Keratinocyte (primary cell): ENCODE results near the gene TCERG1L. TPM values are rescaled to one million over a fixed set of nuclear protein-coding genes. Genes with fewer than 3 reads are reported as not detected.

Experiments used
- DNase-seq: peaks from one replicate; pipeline ENCODE4 v3.0.0-alpha.2; 2011; ENCODE audit warnings: low read depth, missing footprints, low spot score
- FAIRE-seq: peaks from 2 replicates; lab custom pipeline; 2011; peaks lifted over from hg19 to GRCh38; lab: Jason Lieb, UNC
- H2AFZ ChIP-seq: 2 replicates; pipeline ENCODE4 v1.6.0; 2012; ENCODE audit warnings: low read length, control low read depth, inconsistent platforms; ENCODE audit not compliant: control insufficient read depth
- H3K27ac ChIP-seq: 2 replicates; pipeline ENCODE4 v1.5.1; 2011; ENCODE audit warnings: low read length; ENCODE audit not compliant: control insufficient read depth, insufficient read depth
- H3K27me3 ChIP-seq: 3 replicates; pipeline ENCODE4 v1.6.0; 2011; ENCODE audit warnings: low read length; ENCODE audit not compliant: control insufficient read depth, insufficient read depth; ENCODE audit errors: extremely low read depth
- H3K36me3 ChIP-seq, 2 experiments: 2 replicates in 1 of 2; 3 replicates in 1 of 2; pipeline ENCODE4 v1.5.1; 2011; ENCODE audit warnings: low read length in 2 of 2, mild to moderate bottlenecking in 1 of 2; ENCODE audit not compliant: control insufficient read depth in 2 of 2, insufficient read depth in 2 of 2; ENCODE audit errors: extremely low read depth in 1 of 2
- H3K4me1 ChIP-seq: 3 replicates; pipeline ENCODE4 v1.5.1; 2011; ENCODE audit warnings: low read length; ENCODE audit not compliant: control insufficient read depth, insufficient read depth; ENCODE audit errors: extremely low read depth
- H3K4me2 ChIP-seq: 3 replicates; pipeline ENCODE4 v1.6.0; 2011; ENCODE audit warnings: low read depth, low read length; ENCODE audit not compliant: control insufficient read depth, insufficient read depth; ENCODE audit errors: extremely low read depth
- H3K4me3 ChIP-seq, 3 experiments: fragments of 200-600 bp in 1 of 3; sonication (generic) in 1 of 3; 2 replicates in 2 of 3; 3 replicates in 1 of 3; pipeline ENCODE4 v1.5.1; 2011 to 2016; ENCODE audit warnings: low read length in 3 of 3, mild to moderate bottlenecking in 3 of 3, control low read depth in 2 of 3, inconsistent platforms in 1 of 3, low read depth in 1 of 3, mixed read lengths in 1 of 3, mixed run types in 1 of 3, moderate library complexity in 1 of 3; ENCODE audit not compliant: control insufficient read depth in 2 of 3, insufficient read depth in 2 of 3; ENCODE audit errors: extremely low read depth in 1 of 3
- H3K79me2 ChIP-seq: 2 replicates; pipeline ENCODE4 v1.6.0; 2012; ENCODE audit warnings: low read length; ENCODE audit not compliant: control insufficient read depth, insufficient read depth
- H3K9ac ChIP-seq: 3 replicates; pipeline ENCODE4 v1.6.0; 2011; ENCODE audit warnings: low read length; ENCODE audit not compliant: control insufficient read depth, insufficient read depth; ENCODE audit errors: extremely low read depth
- H3K9me1 ChIP-seq: 3 replicates; pipeline ENCODE4 v1.6.0; 2011; ENCODE audit warnings: low read length; ENCODE audit not compliant: control insufficient read depth, insufficient read depth; ENCODE audit errors: extremely low read depth
- H3K9me3 ChIP-seq: 2 replicates; pipeline ENCODE4 v1.5.1; 2012; ENCODE audit warnings: low read depth, low read length; ENCODE audit not compliant: control insufficient read depth
- H4K20me1 ChIP-seq: 3 replicates; pipeline ENCODE4 v1.6.0; 2011; ENCODE audit warnings: low read length; ENCODE audit not compliant: control insufficient read depth, insufficient read depth; ENCODE audit errors: extremely low read depth
- EZH2 ChIP-seq: IDR thresholded peaks from one replicate; pipeline ENCODE4 v1.6.1; 2012; ENCODE audit warnings: inconsistent platforms, mild to moderate bottlenecking, low read length, moderate library complexity
- dilution Hi-C: fragments of 300-500 bp; cut with MboI; formaldehyde crosslinking; loops from one replicate; pipeline ENCODE4 v1.7.0; 2020; ENCODE audit warnings: low sequenced_read_pairs; ENCODE audit not compliant: extremely low pct_ligation_motif_present
- polyA plus RNA-seq, 5 experiments: library from polyadenylated mRNA; depleted of rRNA in 3 of 5; stranded (reverse) in 3 of 5; stranded (forward) in 1 of 5; unstranded in 1 of 5; fragments of >200 nt; gene quantifications; 1 replicate in 1 of 5; 2 replicates in 3 of 5; 3 replicates in 1 of 5; pipeline versions ENCODE4 v1.2.1 to v1.2.3, GENCODE V29; 2011 to 2012; ENCODE audit warnings: missing spikeins in 2 of 5, low read depth in 1 of 5, low replicate concordance in 1 of 5
- TF ChIP-seq, protein P1 (sequence below), 3 experiments: IDR thresholded peaks in 1 of 3; conservative IDR thresholded peaks in 1 of 3; optimal IDR thresholded peaks in 1 of 3; 2 replicates in 2 of 3; 3 replicates in 1 of 3; pipeline versions ENCODE3 to v1.5.1; 2011; ENCODE audit warnings: low read length in 3 of 3, mild to moderate bottlenecking in 3 of 3, moderate library complexity in 2 of 3, control low read depth in 1 of 3, inconsistent platforms in 1 of 3; ENCODE audit not compliant: insufficient read depth in 2 of 3; ENCODE audit errors: extremely low read depth in 1 of 3

TCERG1L gene
- polyA plus RNA-seq, 1 donor (not counting 4 experiments of a cell fraction or from before 2014, with no cell fraction given), result not detected

DNA sequence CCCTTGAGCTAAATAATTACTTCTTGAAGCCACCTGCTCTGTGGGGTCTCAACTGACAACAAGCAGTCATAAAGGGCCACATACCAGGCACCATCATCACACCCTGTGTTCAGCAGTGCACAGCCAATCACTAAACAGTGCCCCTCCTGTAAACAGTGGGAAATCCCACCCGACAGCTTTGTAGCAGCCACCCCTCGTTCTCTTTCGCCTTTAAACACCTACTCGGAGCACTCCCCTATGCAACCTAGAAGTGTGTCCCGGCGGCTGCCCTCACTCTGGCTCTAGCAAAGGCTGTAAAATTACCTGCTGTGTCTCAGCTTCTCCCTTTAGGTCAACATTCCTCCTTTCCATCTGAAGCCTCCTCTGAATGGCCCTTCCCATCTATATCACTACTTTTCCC is 111.9 kb downstream of the TCERG1L start:
- Histone ChIP-seq H4K20me1 (no peaks in the 10 kb centered on the region), H3K36me3 (no peaks in the 10 kb centered on the region), H3K4me3 (no peak overlapping the region), H3K27me3 (no peaks in the 10 kb centered on the region), H3K9ac (no peak overlapping the region), H3K4me1 (no peaks in the 10 kb centered on the region), H3K9me1 (no peaks in the 10 kb centered on the region), H3K4me2 (no peak overlapping the region), H3K27ac (no peak overlapping the region), H2AFZ (no peak overlapping the region), H3K79me2 (no peaks in the 10 kb centered on the region), H3K9me3 (peaks cover 16% of the 10 kb centered on the region)
- FAIRE-seq (no peak), DNase-seq (no peak)
- TF ChIP-seq EZH2, result no peak
- TF ChIP-seq, protein P1, sequence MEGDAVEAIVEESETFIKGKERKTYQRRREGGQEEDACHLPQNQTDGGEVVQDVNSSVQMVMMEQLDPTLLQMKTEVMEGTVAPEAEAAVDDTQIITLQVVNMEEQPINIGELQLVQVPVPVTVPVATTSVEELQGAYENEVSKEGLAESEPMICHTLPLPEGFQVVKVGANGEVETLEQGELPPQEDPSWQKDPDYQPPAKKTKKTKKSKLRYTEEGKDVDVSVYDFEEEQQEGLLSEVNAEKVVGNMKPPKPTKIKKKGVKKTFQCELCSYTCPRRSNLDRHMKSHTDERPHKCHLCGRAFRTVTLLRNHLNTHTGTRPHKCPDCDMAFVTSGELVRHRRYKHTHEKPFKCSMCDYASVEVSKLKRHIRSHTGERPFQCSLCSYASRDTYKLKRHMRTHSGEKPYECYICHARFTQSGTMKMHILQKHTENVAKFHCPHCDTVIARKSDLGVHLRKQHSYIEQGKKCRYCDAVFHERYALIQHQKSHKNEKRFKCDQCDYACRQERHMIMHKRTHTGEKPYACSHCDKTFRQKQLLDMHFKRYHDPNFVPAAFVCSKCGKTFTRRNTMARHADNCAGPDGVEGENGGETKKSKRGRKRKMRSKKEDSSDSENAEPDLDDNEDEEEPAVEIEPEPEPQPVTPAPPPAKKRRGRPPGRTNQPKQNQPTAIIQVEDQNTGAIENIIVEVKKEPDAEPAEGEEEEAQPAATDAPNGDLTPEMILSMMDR (optimal IDR thresholded peaks at IDR 0.05 in 1 of 3, IDR thresholded peaks at IDR 0.05 in 1 of 3, conservative IDR thresholded peaks at IDR 0.05 in 1 of 3; ENCODE audit: extremely low read depth in 1 of 3, insufficient read depth in 2 of 3, low read length in 3 of 3), result no peak
- dilution Hi-C loops, result no loop called here

DNA sequence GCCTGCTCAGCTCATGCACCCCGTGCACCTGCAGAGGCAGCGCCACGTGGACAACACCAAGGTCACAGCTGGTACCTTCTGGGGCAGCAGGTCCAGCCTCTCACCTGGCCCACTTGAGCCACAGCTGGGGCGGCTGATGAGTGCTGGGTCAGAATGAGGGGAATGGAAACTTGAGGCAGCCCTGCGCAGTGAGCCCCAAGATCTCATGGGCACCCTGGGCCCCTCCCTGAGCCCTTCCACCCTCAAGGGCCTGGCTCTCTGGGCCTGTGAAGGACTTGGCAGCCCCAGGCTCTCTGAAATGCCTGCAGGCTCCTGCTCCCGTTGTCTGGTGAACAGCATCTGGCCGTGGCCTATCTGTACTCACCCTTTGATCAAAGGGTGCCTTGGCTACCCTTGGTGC is 112.7 kb downstream of the TCERG1L start:
- H4K20me1 ChIP-seq, result no peaks in the 10 kb centered on the region
- no peak overlapping the region for H3K27ac ChIP-seq
- H3K4me1 ChIP-seq, result no peaks in the 10 kb centered on the region
- no peak overlapping the region for H2AFZ ChIP-seq
- H3K4me2 ChIP-seq, result no peak overlapping the region
- dilution Hi-C loops, result no loop called here
- H3K9ac ChIP-seq, result no peak overlapping the region
- no peak overlapping the region for H3K4me3 ChIP-seq
- peaks cover 15% of the 10 kb centered on the region for H3K9me3 ChIP-seq
- DNase-seq (no peak), FAIRE-seq (no peak)
- H3K79me2 ChIP-seq, result no peaks in the 10 kb centered on the region
- no peaks in the 10 kb centered on the region for H3K27me3 ChIP-seq
- TF ChIP-seq, protein P1 (optimal IDR thresholded peaks at IDR 0.05 in 1 of 3, IDR thresholded peaks at IDR 0.05 in 1 of 3, conservative IDR thresholded peaks at IDR 0.05 in 1 of 3; ENCODE audit: extremely low read depth in 1 of 3, insufficient read depth in 2 of 3, low read length in 3 of 3), result no peak
- no peak for TF ChIP-seq EZH2
- no peaks in the 10 kb centered on the region for H3K36me3 ChIP-seq
- no peaks in the 10 kb centered on the region for H3K9me1 ChIP-seq
